Lower leg skin (tissue), 4 donors: ENCODE measurements around the gene C19orf47. TPM values are rescaled to one million over a fixed set of nuclear protein-coding genes. Genes with fewer than 3 reads are reported as not detected.

Experiments used
- DNase-seq, 2 donors: peaks; one replicate each; pipeline ENCODE4 v3.0.0-alpha.2; 2019; ENCODE audit warnings: low spot score in 2 of 2
- H3K4me3 ChIP-seq: fragments of 200-600 bp; sonication (generic); 2 replicates; pipeline ENCODE4 v1.5.1; 2017; ENCODE audit warnings: mild to moderate bottlenecking, low read depth; ENCODE audit not compliant: poor library complexity, severe bottlenecking
- POLR2A ChIP-seq, 2 donors: fragments of 450-650 bp; IDR thresholded peaks; one replicate each; pipeline ENCODE4 v1.6.1; 2016 to 2017; ENCODE audit warnings: antibody characterized with exemption in 2 of 2, mild to moderate bottlenecking in 1 of 2, moderate library complexity in 1 of 2
- WGBS, 2 donors: methylation state at CpG; one replicate each; pipeline ENCODE4 v1.1.5; 2018; 5-methylcytosine and 5-hydroxymethylcytosine counted together
- intact Hi-C: fragments of 100-400 bp; cut with DNase I; formaldehyde crosslinking; loops from one replicate; pipeline ENCODE4 v1.15.0; 2023; ENCODE audit warnings: low total_unique reads
- total RNA-seq, 4 donors: library from RNA; depleted of rRNA; stranded (reverse); fragments of >200 nt; gene quantifications; one replicate each; pipeline ENCODE4 v1.1.0, GENCODE V29; 2016
- TF ChIP-seq, protein P1 (sequence below), 3 donors: fragments of 450-650 bp; IDR thresholded peaks; one replicate each; pipeline ENCODE4 v1.5.1; 2016; ENCODE audit warnings: antibody characterized with exemption in 3 of 3, mild to moderate bottlenecking in 3 of 3, moderate library complexity in 2 of 3

The C19orf47 gene
- total RNA-seq, 4 donors from 2014 or later: 10.5 to 29.5 (median 13.1) TPM

DNA sequence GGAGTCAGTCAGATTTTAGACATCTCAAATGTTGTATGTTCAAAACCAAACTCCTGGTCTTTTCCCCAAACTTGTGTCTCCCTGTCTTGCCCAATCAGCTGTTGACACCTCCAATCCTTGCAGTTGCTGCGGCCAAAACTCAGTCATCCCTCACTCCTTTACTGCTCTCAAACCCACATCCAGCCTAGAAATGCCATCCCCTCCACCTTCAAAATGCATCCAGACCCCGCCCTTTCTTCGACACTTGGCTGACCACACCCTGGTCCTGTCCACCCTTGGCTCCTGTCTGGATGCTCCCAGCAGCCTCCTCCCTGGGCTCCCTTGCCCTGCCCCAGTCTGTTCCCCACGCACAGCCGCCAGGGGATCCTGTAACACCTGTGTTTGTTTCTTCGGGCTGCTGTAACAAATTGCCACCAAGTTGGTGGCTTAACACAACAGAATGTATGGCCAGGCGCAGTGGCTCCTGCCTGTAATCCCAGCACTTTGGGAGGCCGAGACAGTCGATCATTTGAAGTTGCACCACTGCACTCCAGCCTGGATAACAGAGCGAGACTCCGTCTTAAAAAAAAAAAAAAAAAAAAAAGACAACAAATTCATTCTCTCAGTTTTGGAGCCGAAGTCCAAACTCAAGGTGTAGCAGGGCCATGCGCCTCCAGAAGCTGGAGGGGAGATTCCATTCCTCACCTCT lies 12.0 kb upstream of the C19orf47 start:
- WGBS, 2 donors: 86 to 87% methylated on average over 13 of the region's 13 CpGs

DNA sequence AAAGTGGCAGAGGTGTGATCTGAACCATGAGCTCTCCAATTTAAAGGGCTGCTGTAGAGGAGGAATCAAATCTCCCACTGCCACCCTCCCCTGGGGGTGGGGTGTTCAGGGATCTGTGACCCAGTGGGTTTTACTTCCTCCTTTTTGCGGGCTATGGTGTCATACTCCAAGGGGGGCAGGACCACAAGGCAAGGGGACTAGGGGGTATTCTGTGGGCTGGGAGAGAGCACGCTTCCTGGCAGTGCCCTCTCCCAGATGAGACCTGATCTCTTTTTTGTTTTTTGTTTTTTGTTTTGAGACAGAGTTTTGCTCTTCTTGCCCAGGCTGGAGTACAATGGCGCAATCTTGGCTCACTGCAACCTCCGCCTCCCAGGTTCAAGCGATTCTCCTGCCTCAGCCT lies 10.6 kb upstream of the C19orf47 start:
- WGBS, 2 donors: 84 to 89% methylated on average over 5 of the region's 5 CpGs
- no peak for TF ChIP-seq POLR2A (IDR thresholded peaks at IDR 0.05)
- TF ChIP-seq, protein P1, sequence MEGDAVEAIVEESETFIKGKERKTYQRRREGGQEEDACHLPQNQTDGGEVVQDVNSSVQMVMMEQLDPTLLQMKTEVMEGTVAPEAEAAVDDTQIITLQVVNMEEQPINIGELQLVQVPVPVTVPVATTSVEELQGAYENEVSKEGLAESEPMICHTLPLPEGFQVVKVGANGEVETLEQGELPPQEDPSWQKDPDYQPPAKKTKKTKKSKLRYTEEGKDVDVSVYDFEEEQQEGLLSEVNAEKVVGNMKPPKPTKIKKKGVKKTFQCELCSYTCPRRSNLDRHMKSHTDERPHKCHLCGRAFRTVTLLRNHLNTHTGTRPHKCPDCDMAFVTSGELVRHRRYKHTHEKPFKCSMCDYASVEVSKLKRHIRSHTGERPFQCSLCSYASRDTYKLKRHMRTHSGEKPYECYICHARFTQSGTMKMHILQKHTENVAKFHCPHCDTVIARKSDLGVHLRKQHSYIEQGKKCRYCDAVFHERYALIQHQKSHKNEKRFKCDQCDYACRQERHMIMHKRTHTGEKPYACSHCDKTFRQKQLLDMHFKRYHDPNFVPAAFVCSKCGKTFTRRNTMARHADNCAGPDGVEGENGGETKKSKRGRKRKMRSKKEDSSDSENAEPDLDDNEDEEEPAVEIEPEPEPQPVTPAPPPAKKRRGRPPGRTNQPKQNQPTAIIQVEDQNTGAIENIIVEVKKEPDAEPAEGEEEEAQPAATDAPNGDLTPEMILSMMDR (IDR thresholded peaks at IDR 0.05): no peak
- DNase-seq: no peak
- intact Hi-C loops: no loop called here
- H3K4me3 ChIP-seq: no peak overlapping the region

More for the DNA sequence above, 12.0 kb upstream of the C19orf47 start:
- intact Hi-C loops: no loop called here
- H3K4me3 ChIP-seq: no peak overlapping the region
- DNase-seq: no peak
- TF ChIP-seq, protein P1 (IDR thresholded peaks at IDR 0.05): no peak
- no peak for TF ChIP-seq POLR2A (IDR thresholded peaks at IDR 0.05)

DNA sequence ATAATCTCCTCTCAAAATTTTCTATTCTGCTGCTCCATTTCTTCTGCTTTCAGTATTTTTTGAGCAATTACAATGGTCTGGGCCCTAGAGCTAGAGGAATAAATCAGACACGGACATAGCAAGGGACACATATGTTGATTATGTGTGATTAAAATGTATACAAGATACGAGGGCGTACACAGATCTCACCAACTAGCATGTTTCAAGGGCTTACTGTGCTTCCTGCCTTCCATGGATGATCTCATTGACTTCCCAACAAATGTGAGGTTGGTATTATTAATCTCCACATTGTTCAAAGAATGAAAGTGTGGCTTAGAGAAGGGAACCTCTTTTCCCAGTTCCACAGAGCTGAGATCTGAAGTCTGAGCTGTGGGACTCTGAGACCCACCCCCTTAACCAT lies 9.4 kb upstream of the C19orf47 start:
- H3K4me3 ChIP-seq: no peak overlapping the region
- intact Hi-C loops: no loop called here
- TF ChIP-seq, protein P1 (IDR thresholded peaks at IDR 0.05): no peak
- no peak for TF ChIP-seq POLR2A (IDR thresholded peaks at IDR 0.05)
- WGBS, 2 donors: 78 to 79% methylated on average over 3 of the region's 3 CpGs
- no peak for DNase-seq

DNA sequence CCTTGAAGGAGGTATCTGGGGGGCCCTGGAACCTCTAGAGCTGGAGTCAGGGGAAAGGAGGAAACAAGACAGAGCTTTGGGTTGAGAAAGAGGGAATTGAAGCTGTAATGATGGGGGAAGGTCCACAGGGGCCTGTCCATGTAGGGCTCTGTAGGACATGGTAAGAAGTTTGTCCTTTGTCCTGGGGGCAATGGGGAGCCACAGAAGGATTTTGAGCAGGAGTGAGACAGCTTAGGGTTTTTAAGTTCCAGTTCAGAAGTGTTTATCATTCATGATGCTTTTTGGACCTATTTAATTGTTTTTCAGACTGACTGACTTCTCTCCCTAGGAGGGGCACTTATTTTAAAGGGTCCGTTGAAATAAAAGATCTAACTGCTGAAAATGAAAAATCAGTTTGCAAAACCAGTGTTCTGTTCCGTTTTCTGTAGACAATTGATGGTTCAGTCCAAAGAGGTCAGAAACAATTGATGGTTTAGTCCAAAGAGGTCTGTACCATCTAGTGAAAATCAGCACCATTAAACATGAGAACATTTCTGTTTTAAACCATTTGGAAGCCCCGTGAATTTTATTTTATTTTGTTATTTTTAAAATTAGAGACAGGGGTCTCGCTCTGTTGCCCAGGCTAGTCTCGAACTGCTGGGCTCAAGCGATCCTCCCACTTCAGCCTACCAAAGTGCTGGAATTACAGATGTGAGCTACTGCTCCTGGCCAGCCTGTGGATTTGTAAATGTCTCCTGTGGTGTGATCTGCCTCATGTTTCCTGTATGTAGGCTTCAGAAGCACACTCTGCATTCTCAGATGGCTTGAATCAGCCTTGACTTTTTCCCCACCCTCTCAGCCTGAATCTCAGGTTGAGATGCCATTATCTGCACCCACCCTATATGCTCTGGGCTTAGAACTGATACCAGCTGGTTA lies 8.7 kb upstream of the C19orf47 start:
- no peak for DNase-seq
- intact Hi-C loops: no loop called here
- WGBS, 2 donors: 85 to 89% methylated on average over 6 of the region's 6 CpGs
- no peak for TF ChIP-seq POLR2A (IDR thresholded peaks at IDR 0.05)
- TF ChIP-seq, protein P1 (IDR thresholded peaks at IDR 0.05): no peak
- H3K4me3 ChIP-seq: no peak overlapping the region

DNA sequence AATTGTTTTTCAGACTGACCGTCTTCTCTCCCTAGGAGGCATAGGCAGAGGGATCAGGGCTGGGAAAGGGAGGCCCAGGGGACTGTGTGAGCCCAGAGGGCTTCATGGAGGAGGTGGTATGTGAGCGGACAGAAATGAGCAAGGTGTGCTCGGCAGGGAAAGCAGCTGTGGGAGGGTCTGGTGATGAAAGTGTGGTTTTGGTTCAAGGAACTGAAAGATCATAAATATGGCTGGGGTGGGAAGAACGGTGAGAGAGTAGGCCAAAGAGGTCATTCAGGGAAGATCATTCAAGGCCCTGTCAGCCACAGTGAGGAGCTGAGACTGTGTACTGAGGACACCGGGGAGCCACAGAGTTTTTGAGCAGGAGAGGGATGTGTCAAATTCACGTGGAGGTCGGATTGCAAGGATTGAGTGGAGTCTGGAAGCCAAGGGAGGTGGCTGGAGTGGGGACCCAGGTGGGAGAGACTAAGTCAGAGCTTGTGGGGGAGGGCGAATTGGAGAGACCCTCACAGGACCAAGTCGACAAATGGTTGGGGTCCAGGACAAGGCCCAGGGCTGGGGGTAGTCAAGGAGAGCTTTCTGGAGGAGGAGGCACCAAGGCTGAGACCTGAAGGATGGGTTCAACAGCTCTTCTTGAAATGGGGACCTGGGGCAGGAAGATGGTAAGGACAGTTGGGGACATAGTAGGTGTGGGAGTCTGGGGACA lies 7.9 kb upstream of the C19orf47 start:
- H3K4me3 ChIP-seq: no peak overlapping the region
- intact Hi-C loops: no loop called here
- WGBS, 2 donors: 82% methylated on average over 9 of the region's 9 CpGs
- no peak for DNase-seq
- TF ChIP-seq POLR2A (IDR thresholded peaks at IDR 0.05): no peak
- TF ChIP-seq, protein P1 (IDR thresholded peaks at IDR 0.05): no peak
